Activated T-cell treated with anti-CD3 and anti-CD28 coated beads, Interleukin-2, amount 50 U/mL, for 1 hour (primary cell): Measurements from ENCODE around the gene BLM.

Experiments used
- DNase-seq: peaks from one replicate; pipeline ENCODE4 v3.0.0-alpha.2; 2020

Gene BLM

GRCh38 chr15:90742087-90742486 is 24.9 kb downstream of the BLM start:
- no peak for DNase-seq

- DNase-seq, result no peak
These were observed 26.3 kb downstream of the BLM start for GRCh38 chr15:90743407-90743806.

GRCh38 chr15:90744759-90745402 is 27.7 kb downstream of the BLM start:
- no peak for DNase-seq

- no peak for DNase-seq
These were observed 32.6 kb downstream of the BLM start for GRCh38 chr15:90749754-90750153.

- DNase-seq, result no peak
These were observed 33.0 kb downstream of the BLM start for GRCh38 chr15:90750186-90750585.

GRCh38 chr15:90751300-90751825 is 34.2 kb downstream of the BLM start:
- DNase-seq, result no peak

- no peak for DNase-seq
These were observed 39.8 kb downstream of the BLM start for GRCh38 chr15:90756916-90757315.

GRCh38 chr15:90757461-90757860 is 40.3 kb downstream of the BLM start:
- DNase-seq, result no peak

- DNase-seq, result no peak
These were observed 43.6 kb downstream of the BLM start for GRCh38 chr15:90760661-90761232.

GRCh38 chr15:90761629-90762028 is 44.5 kb downstream of the BLM start:
- DNase-seq, result no peak

GRCh38 chr15:90762109-90762508 is 45.0 kb downstream of the BLM start:
- DNase-seq, result no peak

- no peak for DNase-seq
These were observed 46.4 kb downstream of the BLM start for GRCh38 chr15:90763366-90764099.

GRCh38 chr15:90765531-90765930 is 48.4 kb downstream of the BLM start:
- DNase-seq, result no peak

- no peak for DNase-seq
These were observed 48.8 kb downstream of the BLM start for GRCh38 chr15:90765966-90766365.

GRCh38 chr15:90769375-90769774 is 52.2 kb downstream of the BLM start:
- no peak for DNase-seq

GRCh38 chr15:90773485-90773884 is 56.3 kb downstream of the BLM start:
- DNase-seq, result no peak

GRCh38 chr15:90774731-90775514 is 57.8 kb downstream of the BLM start:
- DNase-seq, result no peak

- no peak for DNase-seq
These were observed 63.8 kb downstream of the BLM start for GRCh38 chr15:90780916-90781315.

- DNase-seq, result no peak
These were observed 65.3 kb downstream of the BLM start for GRCh38 chr15:90782442-90782841.

GRCh38 chr15:90787881-90788280 is 70.7 kb downstream of the BLM start:
- no peak for DNase-seq

- DNase-seq, result no peak
These were observed 72.3 kb downstream of the BLM start for GRCh38 chr15:90789462-90789861.

- DNase-seq, result no peak
These were observed 72.9 kb downstream of the BLM start for GRCh38 chr15:90790057-90790456.

- DNase-seq, result no peak
These were observed 73.4 kb downstream of the BLM start for GRCh38 chr15:90790561-90790960.
